NCI-H524 treated with DMSO at 0.1 percent for 48 hours (cell line): ENCODE data around the gene RGS14.
A peak's percentile ranks its signal among the peaks of the same experiment; 100 is the strongest.
"Not testable (repeated sequence)": the region's sequence is repeated elsewhere in the genome, so short reads cannot be mapped to it uniquely, and the experiment has no call there.

Source experiments
- DNase-seq: peaks from one replicate; lab custom pipeline; 2025; lab: John Stamatoyannopoulos, UW

Gene RGS14

GRCh38 chr5:177402271-177403043, 44.7 kb downstream of the RGS14 start:
- peak; percentile 35 for DNase-seq

- no peak for DNase-seq
Observed at GRCh38 chr5:177403102-177403791, 45.5 kb downstream of the RGS14 start.

- peak; percentile 25 for DNase-seq
Observed at GRCh38 chr5:177403792-177404640, 46.3 kb downstream of the RGS14 start.

GRCh38 chr5:177404641-177405179, 47.0 kb downstream of the RGS14 start:
- peak; percentile 22 for DNase-seq

GRCh38 chr5:177405312-177405711, 47.6 kb downstream of the RGS14 start:
- no peak for DNase-seq

DNA sequence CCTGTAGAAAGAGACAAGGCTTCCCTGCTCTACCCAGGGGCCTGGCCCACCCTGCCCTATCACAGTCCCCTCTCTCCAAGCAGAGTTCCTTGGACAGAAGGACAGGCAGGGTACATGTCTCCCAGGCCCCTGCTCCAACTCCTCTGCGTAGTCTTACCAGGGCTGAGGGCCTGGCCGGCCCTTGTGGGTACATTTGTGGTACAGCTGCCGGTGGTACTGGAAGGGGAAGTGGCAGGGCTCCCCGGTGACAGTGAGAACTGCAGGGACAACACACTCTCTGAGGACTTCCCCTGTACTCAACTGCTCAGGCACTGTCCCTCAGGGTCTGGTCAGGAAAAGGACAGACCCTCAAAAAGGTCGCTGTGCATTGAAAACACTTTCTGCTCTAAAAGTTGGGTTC, 48.1 kb downstream of the RGS14 start:
- DNase-seq = no peak

GRCh38 chr5:177409043-177409801, 51.5 kb downstream of the RGS14 start, which contains the start of gene F12:
TSS of gene F12 (minus strand) at chr5:177409564. CDS start at chr5:177409527, 37 bp downstream.
- DNase-seq = no peak

DNA sequence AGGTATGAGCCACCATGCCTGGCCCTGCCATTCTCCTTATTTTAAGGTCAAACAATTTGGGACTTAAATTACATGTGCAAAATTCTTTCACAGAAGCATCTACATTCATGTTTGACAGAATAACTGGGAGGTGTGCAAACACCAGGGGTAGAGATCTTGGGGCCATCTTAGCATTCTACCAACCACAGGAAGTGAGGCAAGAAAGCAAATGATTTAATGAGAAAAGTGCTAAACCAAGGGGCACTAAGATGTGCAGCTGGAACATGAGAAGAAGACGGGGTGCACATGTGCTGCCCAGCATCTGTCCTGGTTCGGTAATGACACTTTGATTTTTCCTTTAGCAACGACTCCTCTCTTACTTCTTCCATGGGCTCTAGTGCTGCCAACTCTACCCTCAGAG, 52.9 kb downstream of the RGS14 start:
- no peak for DNase-seq

DNA sequence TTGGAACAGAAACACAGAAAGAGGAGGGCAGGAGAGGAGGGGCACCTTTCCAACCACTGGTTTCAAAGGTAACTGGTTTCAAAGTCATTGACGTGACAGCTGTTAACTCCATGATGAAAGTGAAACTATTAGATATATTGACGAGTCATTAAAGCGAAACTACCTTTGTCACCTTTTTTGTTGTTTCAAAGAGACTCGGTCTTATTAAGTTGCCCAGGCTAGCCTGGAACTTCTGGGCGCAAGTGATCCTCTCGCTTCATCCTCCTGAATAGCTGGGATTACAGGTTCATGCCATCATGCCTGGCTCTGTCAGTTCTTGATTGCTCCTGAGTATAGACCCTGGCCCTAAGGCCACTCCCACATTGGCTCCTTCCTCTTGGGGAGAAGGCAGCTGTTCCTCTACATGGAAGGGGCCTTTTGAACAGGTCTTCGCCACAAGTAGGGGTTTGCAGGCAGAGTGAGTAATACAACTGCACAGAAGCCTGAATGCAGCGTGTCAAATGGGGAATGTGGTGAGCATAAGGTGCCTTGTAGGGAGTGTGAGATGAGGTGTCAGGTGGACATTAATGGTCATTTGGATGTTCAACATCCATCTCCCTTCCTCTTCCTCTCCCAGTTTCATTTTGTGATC, 55.0 kb downstream of the RGS14 start:
- DNase-seq = no peak

DNA sequence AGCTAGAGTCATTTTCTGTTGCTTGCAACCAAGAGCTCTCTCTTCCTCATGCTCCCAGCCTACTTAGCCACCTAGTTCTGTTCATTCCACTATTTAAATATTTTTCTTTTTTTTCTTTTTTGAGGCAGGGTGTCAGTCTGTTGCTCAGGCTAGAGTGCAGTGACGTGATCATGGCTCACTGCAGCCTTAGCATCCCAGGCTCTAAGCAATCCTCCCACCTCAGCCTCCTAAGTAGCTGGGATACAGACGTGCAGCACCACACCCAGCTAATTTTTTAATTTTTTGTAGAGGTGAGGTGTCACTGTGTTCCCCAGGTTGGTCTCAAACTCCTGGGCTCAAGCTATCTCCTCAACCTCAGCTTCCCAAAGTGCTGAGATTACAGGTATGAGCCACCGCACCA, 56.8 kb downstream of the RGS14 start:
- DNase-seq = no peak

- not testable (repeated sequence) for DNase-seq
Observed at GRCh38 chr5:177417081-177417480, 59.4 kb downstream of the RGS14 start.

DNA sequence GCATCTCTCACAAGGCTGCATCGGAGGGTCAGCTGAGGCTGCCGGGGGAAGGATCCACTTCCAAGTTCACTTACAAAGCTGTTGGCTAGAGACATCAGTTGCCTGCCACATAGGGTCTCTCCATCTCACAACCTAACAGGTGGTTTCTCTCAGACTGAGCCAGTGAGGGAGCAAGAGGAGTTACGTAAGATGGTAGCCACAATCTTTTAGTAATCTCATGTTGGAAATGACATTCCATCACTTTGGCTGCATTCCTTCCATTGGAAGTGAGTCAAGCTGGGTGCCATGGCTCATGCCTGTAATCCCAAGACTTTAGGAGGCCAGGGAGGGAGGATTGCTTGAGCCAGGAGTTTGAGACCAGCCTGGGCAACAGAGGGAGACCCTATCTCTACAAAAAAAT, 61.3 kb downstream of the RGS14 start:
- DNase-seq = no peak

DNA sequence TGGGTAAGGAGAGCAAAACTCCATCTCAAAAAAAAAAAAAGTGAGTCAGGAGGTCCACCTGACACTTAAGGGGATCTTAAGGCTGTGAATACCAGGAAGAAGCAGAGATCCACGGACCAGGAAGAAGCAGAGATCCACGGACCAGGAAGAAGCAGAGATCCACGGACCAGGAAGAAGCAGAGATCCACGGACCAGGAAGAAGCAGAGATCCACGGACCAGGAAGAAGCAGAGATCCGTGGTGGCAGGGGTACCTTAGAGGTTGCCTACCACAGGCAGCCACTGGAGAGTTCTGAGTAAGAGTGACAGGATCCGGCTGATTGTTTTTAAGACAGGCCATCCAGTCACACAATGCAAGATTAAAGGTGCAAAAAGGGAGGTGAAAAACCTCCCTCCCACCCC, 62.7 kb downstream of the RGS14 start:
- DNase-seq = not testable (repeated sequence)

DNA sequence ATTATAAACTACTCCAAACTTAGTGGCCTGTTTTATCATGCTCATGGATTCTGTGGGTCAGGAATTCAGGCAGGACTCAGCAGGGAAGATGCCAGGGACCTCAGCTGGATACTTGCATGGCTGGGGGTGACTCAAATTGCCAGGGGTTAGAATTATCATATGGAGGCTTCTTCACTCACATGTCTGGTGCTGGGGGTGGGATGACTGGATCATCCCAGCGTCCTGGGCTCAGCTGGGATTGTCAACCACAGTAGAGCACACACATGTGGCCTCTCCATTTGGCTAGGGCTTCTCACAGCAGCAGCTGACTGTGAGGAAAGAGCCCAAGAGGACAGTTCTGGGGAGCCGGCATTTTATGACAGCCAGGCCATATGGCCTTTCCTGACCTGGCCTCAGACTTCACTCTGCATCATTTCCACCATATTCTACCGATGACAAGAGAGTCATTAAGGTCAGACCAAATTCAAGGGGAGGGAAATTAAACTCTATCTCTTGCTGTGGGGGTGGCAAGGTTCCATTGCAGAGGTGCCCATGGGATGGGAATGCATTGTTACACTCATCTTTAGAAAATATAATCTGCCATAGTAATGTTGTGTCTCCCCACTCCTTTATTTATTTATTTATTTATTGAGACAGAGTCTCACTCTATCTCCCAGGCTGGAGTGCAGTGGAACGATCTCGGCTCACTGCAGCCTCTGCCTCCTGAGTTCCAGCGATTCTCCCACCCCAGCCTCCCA, 63.5 kb downstream of the RGS14 start:
- DNase-seq = no peak
